ENCODE data around the gene WDR87.

WDR87 gene

GRCh38 chr19:37953918-37954303 is 47.5 kb upstream of the WDR87 start:
- Histone ChIP-seq H3K4me3 (replicated peaks; ENCODE audit: insufficient read depth, low read length) (no peak overlapping the region), H3K27ac (replicated peaks) (no peak overlapping the region), H3K27me3 (ENCODE audit: insufficient read depth, poor library complexity, severe bottlenecking) (no peaks in the 10 kb centered on the region)
- no peak for TF ChIP-seq POLR2AphosphoS5 (IDR thresholded peaks at IDR 0.05; ENCODE audit: low read depth)
- no peak for TF ChIP-seq CTCF (IDR thresholded peaks at IDR 0.05; ENCODE audit: insufficient read depth, low read length)
- TF ChIP-seq GABPA (IDR thresholded peaks at IDR 0.05; ENCODE audit: low read depth) = no peak
- TF ChIP-seq SPI1 (IDR thresholded peaks at IDR 0.05; ENCODE audit: borderline replicate concordance, low read depth) = no peak
- no peak for TF ChIP-seq REST (IDR thresholded peaks at IDR 0.05; ENCODE audit: insufficient replicate concordance, low read depth)
- no peak for DNase-seq (ENCODE audit: low read depth in 1 of 2, low spot score in 1 of 2)

GRCh38 chr19:37953171-37953917 is 47.0 kb upstream of the WDR87 start:
- no peaks in the 10 kb centered on the region for H3K27me3 ChIP-seq (ENCODE audit: insufficient read depth, poor library complexity, severe bottlenecking)
- H3K4me3 ChIP-seq (replicated peaks; ENCODE audit: insufficient read depth, low read length) = no peak overlapping the region
- TF ChIP-seq GABPA (IDR thresholded peaks at IDR 0.05; ENCODE audit: low read depth) = no peak
- TF ChIP-seq SPI1 (IDR thresholded peaks at IDR 0.05; ENCODE audit: borderline replicate concordance, low read depth) = no peak
- TF ChIP-seq REST (IDR thresholded peaks at IDR 0.05; ENCODE audit: insufficient replicate concordance, low read depth) = no peak
- TF ChIP-seq CTCF (IDR thresholded peaks at IDR 0.05; ENCODE audit: insufficient read depth, low read length) = no peak
- no peak for TF ChIP-seq POLR2AphosphoS5 (IDR thresholded peaks at IDR 0.05; ENCODE audit: low read depth)
- H3K27ac ChIP-seq (replicated peaks) = no peak overlapping the region
- DNase-seq (ENCODE audit: low read depth in 1 of 2, low spot score in 1 of 2) = no peak

- Histone ChIP-seq H3K27me3 (ENCODE audit: insufficient read depth, poor library complexity, severe bottlenecking) (no peaks in the 10 kb centered on the region), H3K4me3 (replicated peaks; ENCODE audit: insufficient read depth, low read length) (no peak overlapping the region), H3K27ac (replicated peaks) (no peak overlapping the region)
- no peak for DNase-seq (ENCODE audit: low read depth in 1 of 2, low spot score in 1 of 2)
- no peak for TF ChIP-seq CTCF (IDR thresholded peaks at IDR 0.05; ENCODE audit: insufficient read depth, low read length)
- no peak for TF ChIP-seq SPI1 (IDR thresholded peaks at IDR 0.05; ENCODE audit: borderline replicate concordance, low read depth)
- TF ChIP-seq POLR2AphosphoS5 (IDR thresholded peaks at IDR 0.05; ENCODE audit: low read depth) = no peak
- TF ChIP-seq GABPA (IDR thresholded peaks at IDR 0.05; ENCODE audit: low read depth) = no peak
- no peak for TF ChIP-seq REST (IDR thresholded peaks at IDR 0.05; ENCODE audit: insufficient replicate concordance, low read depth)
These were observed 45.4 kb upstream of the WDR87 start for GRCh38 chr19:37951816-37952210.

Data from HL-60 (cell line).